GM18868 (cell line): ENCODE results near the gene ZMYM5.
A peak's percentile ranks its signal among the peaks of the same experiment; 100 is the strongest.
"Not testable (repeated sequence)": the region's sequence is repeated elsewhere in the genome, so short reads cannot be mapped to it uniquely, and the experiment has no call there.

Source experiments
- ATAC-seq: cut with Tn5 transposase; IDR thresholded peaks from one replicate; pipeline ENCODE4 v1.9.1; 2021; ENCODE audit warnings: mild to moderate bottlenecking, moderate library complexity; ENCODE audit not compliant: unreplicated experiment

The ZMYM5 gene

DNA sequence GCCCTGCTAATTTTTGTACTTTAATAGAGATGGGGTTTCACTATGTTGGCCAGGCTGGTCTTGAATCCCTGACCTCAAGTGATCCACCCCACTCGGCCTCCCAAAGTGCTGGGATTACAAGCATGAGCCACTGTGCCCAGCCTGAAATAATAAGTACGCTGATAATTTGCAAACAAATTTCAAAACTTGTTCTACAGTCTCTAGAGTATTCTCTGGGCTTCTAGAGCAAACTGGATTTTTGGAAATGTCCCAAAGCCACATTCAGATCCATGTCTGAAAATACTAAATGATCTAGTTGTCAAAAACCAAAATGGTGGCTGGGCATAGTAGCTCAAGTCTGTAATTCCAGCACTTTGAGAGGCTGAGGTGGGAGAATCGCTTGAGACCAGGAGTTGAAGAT, 40.8 kb downstream of the ZMYM5 start:
- ATAC-seq: no peak

DNA sequence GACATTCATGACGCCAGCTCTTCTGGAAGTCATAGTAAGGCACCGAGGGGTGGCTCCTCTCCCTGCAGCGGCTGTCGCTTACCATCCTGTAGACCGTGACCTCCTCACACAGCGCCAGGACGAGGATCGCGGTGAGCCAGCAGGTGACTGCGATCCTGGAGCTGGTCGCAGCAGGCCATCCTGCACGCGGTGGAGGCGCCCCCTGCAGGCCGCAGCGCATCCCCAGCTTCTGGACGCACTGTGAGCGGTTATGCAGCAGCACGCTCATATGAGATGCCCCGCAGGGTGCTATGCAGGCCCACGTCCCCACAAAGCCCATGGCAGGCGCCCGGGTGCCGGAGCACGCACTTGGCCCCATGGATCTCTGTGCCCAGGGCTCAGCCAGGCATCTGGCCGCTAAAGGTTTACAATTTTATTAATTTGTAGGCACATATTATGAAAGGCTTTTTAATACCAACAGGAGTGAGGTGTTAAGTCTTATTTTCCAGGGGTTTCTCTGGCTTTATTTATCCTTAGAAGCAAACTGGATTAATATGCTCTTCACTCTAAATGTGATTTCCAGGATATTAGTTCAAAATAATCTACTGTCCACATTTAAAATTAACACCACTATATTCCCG, 45.1 kb downstream of the ZMYM5 start:
- ATAC-seq: no peak

DNA sequence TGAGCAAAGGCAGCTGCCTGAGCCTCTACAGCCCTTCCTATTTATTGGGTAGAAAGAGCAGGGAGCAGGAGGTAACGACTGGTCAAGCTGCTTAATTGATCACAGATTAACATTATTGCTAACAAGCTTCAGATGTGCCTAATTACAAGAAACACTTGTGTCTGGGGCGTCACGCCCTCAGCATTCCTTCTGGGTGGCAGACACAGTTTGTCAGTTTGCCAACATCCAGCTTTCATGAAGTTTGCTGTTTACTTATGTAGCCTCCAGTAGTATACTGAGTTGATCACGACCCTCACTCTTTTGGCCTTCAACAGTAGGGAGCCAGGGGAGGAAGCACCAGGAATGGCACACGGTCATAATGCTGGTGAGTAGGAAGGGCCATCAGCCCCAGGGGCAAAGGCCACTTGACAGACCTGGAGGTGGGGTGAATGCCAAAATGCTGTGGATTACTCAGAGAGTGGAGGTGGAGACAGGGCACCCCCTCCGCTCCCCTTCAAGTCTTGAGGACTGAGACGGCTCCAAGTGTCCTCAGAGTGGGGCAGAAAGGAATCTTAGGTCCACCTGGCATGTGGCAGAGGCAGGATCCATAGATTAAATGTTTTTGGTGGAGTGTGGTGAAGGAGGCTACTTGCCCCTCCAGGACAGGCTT, 45.8 kb downstream of the ZMYM5 start:
- ATAC-seq: no peak

DNA sequence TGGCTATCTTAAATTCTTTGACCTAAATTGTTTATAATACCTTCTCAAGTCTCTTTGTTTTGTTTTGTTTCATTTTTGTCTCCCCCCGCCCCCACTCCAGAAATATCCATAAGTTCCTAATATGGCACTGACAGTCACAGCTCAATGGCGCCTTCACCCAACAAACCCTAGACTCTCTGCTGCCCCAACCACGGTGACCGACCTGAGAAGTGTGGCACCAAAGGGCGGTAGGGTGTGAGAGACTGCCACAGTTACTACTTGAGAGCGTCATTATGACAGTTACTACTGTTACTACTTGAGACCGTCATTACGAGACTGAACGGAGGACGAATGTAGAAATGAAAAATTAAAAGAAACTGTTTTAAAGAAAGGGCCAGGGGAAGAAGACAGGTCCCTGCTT, 46.3 kb downstream of the ZMYM5 start:
- ATAC-seq: no peak

DNA sequence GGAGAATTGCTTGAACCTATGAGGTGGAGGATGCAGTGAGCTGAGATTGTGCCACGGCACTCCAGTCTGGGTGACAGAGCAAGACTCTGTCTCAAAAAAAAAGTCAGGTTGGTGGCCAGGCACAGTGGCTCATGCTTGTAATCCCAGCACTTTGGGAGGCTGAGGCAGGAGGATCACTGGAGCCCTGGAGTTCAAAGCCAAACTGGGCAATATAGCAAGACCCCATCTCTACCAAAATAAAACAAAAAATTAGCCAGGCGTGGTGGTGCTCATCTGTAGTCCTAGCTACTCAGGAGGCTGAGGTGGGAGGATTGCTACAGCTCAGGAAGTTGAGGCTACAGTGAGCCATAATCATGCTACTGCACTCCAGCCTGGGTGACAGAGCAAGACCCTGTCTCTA, 47.6 kb downstream of the ZMYM5 start:
- not testable (repeated sequence) for ATAC-seq

DNA sequence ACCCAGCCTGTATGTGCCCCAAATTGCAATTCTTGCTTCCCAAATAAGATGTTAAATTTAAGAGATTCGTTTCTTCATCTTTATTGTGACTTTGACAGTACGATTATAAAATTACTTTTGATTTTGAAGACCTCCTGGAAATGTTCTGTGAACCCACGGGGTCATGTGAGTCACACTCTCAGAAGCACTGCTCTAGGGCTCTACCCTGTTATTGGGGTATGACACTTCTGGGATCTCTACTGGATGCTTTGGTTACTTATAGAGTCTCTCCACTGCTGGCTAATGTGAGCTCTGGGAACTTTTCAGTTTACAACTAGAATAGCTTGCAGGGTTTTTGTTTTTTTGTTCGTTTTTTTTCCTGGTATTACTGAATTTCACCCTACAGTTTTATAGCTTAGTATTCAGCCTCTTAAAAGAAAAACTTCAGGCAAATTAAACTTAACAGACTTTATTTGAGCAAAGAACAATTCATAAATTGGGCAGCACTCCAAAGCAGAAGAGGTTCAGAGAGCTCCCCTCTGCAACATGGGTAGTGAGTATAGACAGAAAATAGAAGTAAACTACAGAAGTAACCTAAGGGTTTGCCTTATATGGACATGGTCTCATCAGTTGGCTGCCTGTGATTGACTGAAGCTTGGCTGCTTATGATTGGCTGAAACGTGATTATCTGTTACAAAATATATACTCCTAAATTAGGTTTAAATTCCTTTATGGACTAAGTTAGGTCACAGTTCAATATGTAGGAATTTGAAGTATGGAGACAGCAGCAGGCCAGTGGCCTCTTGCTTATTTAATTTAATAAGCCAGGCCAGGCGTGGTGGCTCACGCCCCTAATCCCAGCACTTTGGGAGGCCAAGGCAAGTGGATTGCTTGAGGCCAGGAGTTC, 52.2 kb downstream of the ZMYM5 start:
- ATAC-seq: no peak

DNA sequence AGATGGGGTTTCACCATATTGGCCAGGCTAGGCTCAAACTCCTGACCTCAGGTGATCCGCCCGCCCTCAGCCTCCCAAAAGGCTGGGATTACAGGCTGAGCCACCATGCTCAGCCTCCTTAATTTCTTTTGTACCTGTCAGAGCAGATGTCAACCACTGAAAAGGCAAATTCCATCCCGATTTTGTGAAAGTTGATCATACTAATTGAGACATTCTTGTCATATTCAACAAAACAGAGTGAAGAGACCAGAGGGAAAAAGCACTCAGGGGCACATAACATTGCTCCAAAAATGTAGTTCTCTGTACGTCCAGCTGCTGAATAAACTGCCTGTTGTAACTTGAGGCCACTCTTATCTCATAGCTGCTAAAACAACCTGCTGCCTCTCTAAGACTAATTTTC, 53.3 kb downstream of the ZMYM5 start:
- ATAC-seq: no peak

DNA sequence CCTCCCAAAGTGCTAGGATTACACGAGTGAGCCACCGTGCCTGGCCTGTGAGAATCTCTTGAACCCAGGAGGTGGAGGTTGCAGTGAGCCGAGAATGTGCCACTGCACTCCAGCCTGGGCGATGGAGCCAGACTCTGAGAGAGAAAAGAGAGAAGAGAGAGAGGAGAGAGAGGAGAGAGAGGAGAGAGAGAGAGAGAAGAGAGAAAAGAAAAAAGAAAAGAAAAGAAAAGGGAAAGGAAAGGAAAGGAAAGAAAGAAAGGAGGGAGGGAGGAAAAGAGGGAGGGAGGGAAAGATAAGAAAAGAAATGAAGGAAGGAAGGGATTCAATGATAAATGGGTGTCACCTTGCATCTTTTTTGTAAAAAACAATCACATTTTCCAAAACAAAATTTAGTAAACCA, 57.7 kb downstream of the ZMYM5 start:
- ATAC-seq: no peak

DNA sequence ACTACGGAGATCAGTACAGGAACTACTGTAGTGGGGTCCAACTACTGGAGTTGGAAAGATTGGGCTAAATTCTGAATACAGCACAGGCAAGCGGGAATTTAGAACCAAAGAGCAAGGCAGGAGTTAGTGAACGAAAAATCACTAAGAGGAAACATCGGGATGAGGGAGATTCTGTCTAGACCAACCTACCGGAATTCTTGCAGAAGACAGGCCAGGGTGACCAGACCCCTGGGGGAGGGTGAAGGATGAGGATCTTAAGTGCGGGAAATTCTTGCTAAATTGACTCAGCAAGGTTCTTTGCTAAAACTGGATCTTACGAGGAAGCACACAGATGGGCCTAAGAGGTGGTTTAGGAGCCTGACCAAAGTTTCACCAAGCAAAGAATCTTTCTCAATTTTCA, 67.5 kb downstream of the ZMYM5 start:
- ATAC-seq: no peak

DNA sequence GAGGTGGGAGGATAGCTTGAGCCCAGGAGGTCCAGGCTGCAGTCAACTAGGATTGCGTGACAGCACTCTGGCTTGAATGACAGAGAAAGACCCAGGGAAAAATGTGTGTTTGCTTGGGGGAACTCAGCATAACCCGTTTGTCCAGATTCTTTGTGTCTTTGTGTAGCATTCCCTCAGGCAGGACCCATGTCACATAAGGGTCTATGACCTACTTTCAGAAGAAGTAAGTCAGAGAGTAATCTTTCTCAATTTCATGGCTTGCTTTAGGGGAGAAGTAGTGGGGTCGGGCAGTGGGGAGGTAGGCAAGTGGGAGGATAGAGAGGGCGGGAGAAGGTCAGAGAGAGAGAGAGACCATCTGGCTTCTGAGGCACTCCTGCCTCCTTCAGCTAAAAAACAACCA, 68.8 kb downstream of the ZMYM5 start:
- ATAC-seq: no peak

DNA sequence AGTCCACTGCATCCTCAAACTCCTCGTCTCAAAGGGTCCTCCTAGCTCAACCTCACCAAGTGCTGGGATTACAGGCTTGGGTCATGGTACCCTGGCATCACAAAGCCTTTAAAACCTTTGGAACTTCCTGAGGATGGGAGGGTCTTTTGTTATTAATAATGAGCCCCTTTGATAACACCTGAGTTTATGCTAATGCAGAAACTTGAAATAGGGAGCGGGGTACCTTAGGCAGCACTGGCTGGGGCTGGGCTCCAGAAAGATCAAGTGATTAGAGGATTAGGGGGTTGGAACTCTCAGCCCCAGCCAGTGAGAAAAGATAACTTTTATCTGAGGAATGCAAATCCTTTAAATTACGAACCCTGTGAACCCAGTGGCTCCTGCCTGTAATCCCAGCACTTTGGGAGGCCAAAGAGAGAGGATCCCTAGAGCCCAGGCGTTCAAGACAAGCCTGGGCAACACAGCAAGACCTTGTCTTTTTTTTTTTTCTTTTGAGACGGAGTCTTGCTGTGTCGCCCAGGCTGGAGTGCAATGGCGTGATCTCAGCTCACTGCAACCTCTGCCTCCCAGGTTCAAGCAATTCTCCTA, 71.4 kb downstream of the ZMYM5 start:
- ATAC-seq: no peak

DNA sequence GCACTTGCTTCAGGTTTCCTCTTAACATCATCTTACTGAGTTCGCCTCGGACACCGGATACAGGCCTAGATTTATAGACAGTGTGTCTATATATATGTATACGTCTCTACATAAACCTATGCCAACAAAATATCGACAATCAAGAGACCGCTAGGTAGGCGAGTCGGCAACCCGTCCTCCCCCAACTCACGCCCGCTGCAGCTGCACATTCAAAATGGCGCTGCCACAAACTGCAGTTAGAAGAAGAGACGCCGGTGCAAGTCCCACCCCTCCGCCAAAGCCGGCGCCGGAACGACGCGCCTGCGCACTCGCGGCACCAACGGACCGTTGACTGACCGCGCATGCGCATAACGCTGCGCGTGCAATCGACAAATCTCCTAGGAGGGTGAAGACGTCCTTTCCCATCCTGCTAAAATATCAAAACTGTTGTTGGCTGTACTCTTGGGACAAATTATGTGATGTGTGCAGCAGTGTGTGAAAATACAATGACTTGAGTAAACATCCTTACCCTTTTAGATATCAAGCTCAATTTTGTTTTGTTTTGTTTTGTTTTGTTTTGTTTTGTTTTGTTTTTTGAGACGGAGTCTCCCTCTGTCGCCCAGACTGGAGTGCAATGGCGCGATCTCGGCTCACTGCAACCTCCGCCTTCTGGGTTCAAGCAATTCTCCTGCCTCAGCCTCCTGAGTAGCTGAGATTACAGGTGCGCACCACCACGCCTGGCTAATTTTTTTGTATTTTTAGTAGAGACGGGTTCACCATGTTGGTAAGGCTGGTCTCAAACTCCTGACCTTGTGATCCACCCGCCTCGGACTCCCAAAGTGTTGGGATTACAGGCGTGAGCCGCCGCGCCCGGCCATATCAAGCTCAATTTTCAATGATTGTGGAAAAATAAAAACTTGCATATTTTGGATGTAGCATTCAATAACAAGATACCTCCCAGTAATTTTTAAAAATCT, 80.4 kb downstream of the ZMYM5 start, which contains the start of gene PSPC1:
Gene PSPC1, minus strand, starts transcription at position 219 of the 956 bp plus-strand sequence. Its CDS starts 188 bp downstream, at position 31.
- peak; percentile 89 for ATAC-seq

DNA sequence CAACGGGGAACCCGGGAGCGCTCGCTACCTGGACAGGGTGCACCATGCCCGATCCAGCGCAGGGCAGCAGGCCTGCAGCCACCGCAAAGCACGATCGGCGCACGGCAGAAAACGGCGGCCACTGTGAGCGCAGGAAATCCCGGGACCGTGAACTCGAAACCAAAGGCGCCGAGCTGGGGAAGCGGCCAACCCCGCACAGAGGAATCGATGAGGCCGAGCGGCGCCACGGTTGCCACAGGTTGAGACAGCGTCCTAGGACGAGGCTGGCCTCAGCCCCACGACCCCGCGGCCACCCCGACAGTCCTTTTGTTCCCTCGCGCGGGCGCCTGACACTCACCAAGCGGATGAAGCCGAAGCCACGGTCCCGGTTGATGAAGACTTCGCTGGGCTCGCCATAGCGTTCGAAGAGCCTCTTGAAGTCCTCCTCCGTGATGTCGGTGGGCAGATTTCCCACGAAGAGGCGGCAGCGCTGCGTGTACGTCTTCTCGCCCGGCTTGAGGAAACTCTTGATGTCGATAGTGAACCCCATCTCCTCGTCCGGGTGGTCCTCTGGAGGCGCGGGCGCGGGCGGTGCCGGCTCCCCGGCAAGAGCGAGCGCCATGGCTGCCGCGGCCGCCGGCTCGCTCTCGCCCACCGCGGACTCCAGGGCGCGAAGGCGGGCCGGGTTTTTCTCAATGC, 81.3 kb downstream of the ZMYM5 start:
- ATAC-seq: peak; percentile 46

DNA sequence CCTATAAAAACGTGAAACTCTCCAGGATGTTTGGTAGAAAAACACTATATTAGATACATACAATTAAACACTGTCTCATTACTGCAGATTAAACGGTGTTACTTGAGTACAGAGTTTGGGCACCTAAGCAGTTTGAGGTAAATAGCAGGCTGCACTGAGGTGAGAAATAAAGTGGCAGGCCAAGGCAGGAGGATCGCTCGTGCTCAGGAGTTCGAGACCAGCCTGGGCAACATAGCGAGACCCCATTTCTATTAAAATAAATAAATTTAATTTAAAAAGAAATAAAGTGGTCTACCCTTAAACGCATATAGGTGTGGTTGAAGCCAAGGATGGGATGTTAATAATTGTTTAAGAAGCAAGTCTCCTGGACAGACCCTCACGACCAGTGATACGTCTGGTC, 81.9 kb downstream of the ZMYM5 start:
- no peak for ATAC-seq

DNA sequence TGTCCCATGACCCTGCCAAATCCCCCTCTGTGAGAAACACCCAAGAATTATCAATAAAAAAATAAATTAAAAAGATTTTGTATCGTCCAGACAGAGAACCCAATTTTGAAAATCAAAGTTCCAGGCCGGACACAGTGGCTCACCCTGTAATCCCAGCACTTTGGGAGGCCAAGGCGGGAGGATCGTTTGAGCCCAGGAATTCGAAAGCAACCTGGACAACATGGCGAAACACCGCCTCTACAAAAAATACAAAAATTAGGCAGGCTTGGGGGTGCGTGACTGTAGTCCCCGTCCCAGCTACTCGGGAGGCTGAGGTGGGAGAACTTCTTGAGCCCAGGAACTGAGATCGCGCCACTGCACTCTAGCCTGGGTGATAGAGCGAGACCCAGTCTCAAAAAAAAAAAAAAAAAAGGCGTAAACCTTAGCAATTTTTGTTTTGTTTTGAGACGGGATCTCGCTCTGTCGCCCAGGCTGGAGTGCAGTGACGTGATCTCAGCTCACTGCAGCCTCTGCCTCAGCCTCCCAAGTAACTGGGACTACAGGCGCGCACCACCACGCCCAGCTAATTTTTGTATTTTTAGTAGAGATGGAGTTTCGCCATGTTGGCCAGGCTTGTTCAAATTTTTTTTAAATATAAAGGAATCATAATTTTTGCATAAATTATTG, 82.6 kb downstream of the ZMYM5 start:
- ATAC-seq: not testable (repeated sequence)
